ENCODE data around the gene ZNF480.
"Not testable (repeated sequence)": the region's sequence is repeated elsewhere in the genome, so short reads cannot be mapped to it uniquely, and the experiment has no call there.

Gene ZNF480

DNA sequence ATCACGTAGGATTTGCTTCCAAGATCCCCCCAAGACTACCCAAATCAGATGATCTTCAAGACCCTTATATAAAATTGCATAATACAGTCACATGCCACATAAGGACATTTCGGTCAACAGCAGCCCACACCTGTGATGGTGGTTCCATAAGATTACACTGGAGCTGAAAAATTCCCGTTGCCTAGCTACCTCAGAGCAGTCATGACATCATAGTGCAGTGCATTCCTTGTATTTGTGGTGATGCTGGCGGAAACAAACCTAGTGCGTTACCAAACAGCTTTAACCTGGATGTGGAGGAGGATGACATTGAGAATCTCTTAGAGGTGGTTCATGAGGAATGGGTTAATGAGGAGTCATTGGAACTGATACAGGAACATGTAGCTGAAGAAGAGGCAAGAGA lies 22.8 kb upstream of the ZNF480 start:
- DNase-seq (ENCODE audit: low read depth) = no peak
- no peak overlapping the region for H3K4me3 ChIP-seq (ENCODE audit: low read depth, low read length)
- TF ChIP-seq, protein P1, sequence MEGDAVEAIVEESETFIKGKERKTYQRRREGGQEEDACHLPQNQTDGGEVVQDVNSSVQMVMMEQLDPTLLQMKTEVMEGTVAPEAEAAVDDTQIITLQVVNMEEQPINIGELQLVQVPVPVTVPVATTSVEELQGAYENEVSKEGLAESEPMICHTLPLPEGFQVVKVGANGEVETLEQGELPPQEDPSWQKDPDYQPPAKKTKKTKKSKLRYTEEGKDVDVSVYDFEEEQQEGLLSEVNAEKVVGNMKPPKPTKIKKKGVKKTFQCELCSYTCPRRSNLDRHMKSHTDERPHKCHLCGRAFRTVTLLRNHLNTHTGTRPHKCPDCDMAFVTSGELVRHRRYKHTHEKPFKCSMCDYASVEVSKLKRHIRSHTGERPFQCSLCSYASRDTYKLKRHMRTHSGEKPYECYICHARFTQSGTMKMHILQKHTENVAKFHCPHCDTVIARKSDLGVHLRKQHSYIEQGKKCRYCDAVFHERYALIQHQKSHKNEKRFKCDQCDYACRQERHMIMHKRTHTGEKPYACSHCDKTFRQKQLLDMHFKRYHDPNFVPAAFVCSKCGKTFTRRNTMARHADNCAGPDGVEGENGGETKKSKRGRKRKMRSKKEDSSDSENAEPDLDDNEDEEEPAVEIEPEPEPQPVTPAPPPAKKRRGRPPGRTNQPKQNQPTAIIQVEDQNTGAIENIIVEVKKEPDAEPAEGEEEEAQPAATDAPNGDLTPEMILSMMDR (IDR thresholded peaks at IDR 0.05; ENCODE audit: insufficient read depth, low read depth, low read length, missing control alignments) = no peak

DNA sequence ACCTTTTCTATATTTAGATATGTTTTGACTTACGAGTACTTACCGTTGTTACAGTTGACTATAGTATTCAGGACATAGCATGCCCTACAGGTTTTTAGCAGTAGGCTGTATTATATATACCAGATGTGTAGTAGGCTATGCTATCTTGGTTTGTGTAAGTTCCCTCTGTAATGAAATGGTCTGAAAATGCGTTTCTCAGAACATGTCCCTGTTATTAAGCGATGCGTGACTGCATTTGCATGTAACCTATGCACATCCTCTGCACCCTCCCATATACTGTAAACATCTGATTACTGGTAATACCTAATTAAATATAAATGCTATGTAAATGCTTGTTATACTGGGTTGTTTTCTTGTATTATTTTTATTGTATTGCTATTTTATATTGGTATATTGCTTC lies 21.0 kb upstream of the ZNF480 start:
- DNase-seq (ENCODE audit: low read depth) = no peak
- no peak overlapping the region for H3K4me3 ChIP-seq (ENCODE audit: low read depth, low read length)
- TF ChIP-seq, protein P1 (IDR thresholded peaks at IDR 0.05; ENCODE audit: insufficient read depth, low read depth, low read length, missing control alignments) = no peak

DNA sequence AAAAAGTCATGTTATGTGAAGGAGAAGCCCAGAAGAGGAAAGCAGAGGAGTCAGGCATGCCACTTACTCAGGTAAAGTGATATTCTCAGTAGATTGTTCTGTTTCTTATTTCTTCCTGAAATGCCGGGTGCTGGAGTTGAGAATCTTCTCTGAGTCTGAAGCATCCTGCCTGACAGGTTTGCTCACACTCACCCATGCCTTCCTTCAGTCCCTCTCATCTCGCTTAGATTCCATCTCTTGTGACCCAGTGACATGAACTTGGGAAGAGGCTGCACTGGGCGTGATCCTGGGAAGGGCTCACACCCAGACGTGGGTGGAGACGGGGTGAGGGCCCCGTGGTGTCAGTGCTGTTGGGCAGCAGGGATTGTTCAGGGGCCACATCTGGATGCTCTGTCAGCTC lies 19.5 kb upstream of the ZNF480 start:
- no peak overlapping the region for H3K4me3 ChIP-seq (ENCODE audit: low read depth, low read length)
- no peak for DNase-seq (ENCODE audit: low read depth)
- TF ChIP-seq, protein P1 (IDR thresholded peaks at IDR 0.05; ENCODE audit: insufficient read depth, low read depth, low read length, missing control alignments) = no peak

DNA sequence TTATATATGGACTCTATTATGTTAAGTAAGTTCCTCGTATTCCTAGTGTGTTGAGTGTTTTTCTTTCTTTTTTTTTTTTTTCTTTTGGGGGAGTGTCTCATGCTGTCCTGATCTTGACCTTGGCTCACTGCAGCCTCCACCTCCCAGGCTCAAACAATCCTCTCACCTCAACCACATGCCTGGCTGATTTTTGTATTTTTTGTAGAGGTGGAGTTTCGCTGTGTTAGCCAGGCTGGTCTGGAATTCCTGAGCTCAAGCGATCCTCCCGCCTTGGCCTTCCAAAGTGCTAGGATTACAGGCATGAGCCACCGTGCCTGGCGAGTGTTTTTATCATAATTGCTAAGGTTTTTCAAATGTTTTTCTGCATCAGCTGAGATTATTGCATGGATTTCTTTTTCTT lies 10.7 kb upstream of the ZNF480 start:
- no peak overlapping the region for H3K4me3 ChIP-seq (ENCODE audit: low read depth, low read length)
- TF ChIP-seq, protein P1 (IDR thresholded peaks at IDR 0.05; ENCODE audit: insufficient read depth, low read depth, low read length, missing control alignments) = no peak
- DNase-seq (ENCODE audit: low read depth) = no peak

DNA sequence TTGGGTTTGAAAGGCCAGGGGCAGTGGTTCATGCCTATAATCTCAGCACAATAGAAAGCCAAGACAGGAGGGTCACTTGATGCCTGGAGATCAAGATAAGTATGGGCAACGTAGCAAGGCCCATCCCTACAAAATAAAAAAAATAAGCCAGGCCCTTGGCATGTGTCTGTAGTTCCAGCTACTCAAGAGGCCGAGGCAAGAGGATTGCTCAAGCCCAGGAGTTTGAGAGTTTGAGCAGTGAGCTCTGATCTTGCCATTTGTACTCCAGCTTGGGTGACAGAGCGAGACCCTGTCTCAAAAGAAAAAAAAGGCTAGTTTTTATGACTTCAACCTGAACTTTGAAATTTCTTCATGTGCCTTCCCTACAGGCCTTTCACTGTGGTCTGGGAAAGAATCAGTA lies 5.2 kb upstream of the ZNF480 start:
- no peak for DNase-seq (ENCODE audit: low read depth)
- no peak overlapping the region for H3K4me3 ChIP-seq (ENCODE audit: low read depth, low read length)
- TF ChIP-seq, protein P1 (IDR thresholded peaks at IDR 0.05; ENCODE audit: insufficient read depth, low read depth, low read length, missing control alignments) = no peak

DNA sequence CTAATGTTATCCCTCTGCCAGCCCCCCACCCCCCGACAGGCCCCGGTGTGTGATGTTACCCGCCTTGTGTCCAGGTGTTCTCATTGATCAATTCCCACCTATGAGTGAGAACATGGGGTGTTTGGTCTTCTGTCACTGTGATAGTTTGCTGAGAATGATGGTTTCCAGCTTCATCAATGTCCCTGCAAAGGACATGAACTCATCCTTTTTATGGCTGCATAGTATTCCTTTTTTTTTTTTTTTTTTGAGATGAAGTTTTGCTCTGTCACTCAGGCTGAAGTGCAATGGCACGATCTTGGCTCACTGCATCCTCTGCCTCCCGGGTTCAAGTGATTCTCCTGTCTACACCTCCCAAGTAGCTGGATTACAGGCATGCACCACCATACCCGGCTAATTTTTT lies 4.0 kb upstream of the ZNF480 start:
- DNase-seq (ENCODE audit: low read depth); H3K4me3 ChIP-seq (ENCODE audit: low read depth, low read length): not testable (repeated sequence)

DNA sequence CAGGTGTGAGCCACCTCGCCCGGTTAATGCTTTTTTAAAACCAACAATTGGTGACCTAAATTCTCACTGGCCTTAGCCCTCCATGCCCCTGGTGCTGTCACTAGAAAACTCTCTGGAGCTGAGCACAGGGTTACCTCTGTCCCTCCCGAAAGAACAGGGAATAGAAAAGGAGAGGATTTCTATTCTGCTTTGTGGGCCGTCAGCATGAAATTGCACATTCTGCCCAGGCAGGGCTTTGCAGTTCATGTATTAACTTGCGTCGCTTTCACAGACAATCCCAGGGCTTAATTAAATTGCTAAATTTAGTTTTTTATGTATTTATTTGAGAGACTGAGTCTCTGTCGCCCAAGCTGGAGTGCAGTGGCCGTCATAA lies 583 bp upstream of the ZNF480 start:
- peak overlapping the region; percentile 79 for H3K4me3 ChIP-seq (ENCODE audit: low read depth, low read length)
- TF ChIP-seq, protein P1 (IDR thresholded peaks at IDR 0.05; ENCODE audit: insufficient read depth, low read depth, low read length, missing control alignments) = no peak
- no peak for DNase-seq (ENCODE audit: low read depth)

All from GM12865 (cell line).